Astrocyte (in vitro differentiated cells and primary cell): ENCODE results near the gene SLC35D1. TPM values are rescaled to one million over a fixed set of nuclear protein-coding genes. Genes with fewer than 3 reads are reported as not detected.
"Not testable (repeated sequence)": the region's sequence is repeated elsewhere in the genome, so short reads cannot be mapped to it uniquely, and the experiment has no call there.

Source experiments
- DNase-seq: peaks from one replicate; pipeline ENCODE4 v3.0.0-alpha.2; 2010; ENCODE audit warnings: low read depth
- FAIRE-seq: peaks from 2 replicates; lab custom pipeline; 2011; peaks lifted over from hg19 to GRCh38; lab: Jason Lieb, UNC
- H2AFZ ChIP-seq: 2 replicates; pipeline ENCODE4 v1.6.0; 2012; ENCODE audit warnings: low read depth, low read length, inconsistent platforms
- H3K27ac ChIP-seq: 2 replicates; pipeline ENCODE4 v1.5.1; 2011; ENCODE audit warnings: low read depth, low read length, inconsistent platforms
- H3K27me3 ChIP-seq: 2 replicates; pipeline ENCODE4 v1.6.0; 2011; ENCODE audit warnings: low read length, inconsistent platforms; ENCODE audit not compliant: insufficient read depth
- H3K36me3 ChIP-seq: 2 replicates; pipeline ENCODE4 v1.5.1; 2011; ENCODE audit warnings: low read length, inconsistent platforms; ENCODE audit not compliant: insufficient read depth
- H3K4me1 ChIP-seq: 2 replicates; pipeline ENCODE4 v1.5.1; 2011; ENCODE audit warnings: low read length, inconsistent platforms; ENCODE audit not compliant: insufficient read depth
- H3K4me2 ChIP-seq: 2 replicates; pipeline ENCODE4 v1.6.0; 2012; ENCODE audit warnings: low read length, inconsistent platforms
- H3K4me3 ChIP-seq: 2 replicates; pipeline ENCODE4 v1.5.1; 2011; ENCODE audit warnings: low read depth, mild to moderate bottlenecking, low read length, inconsistent platforms; ENCODE audit not compliant: insufficient read depth
- H3K79me2 ChIP-seq: 2 replicates; pipeline ENCODE4 v1.6.0; 2012; ENCODE audit warnings: mild to moderate bottlenecking, low read length, inconsistent platforms; ENCODE audit not compliant: insufficient read depth
- H3K9ac ChIP-seq: 2 replicates; pipeline ENCODE4 v1.6.0; 2012; ENCODE audit warnings: mild to moderate bottlenecking, low read length, inconsistent platforms
- H3K9me3 ChIP-seq: 2 replicates; pipeline ENCODE4 v1.5.1; 2012; ENCODE audit warnings: low read depth, mild to moderate bottlenecking, low read length, inconsistent platforms; ENCODE audit not compliant: insufficient read depth
- H4K20me1 ChIP-seq: 2 replicates; pipeline ENCODE4 v1.6.0; 2012; ENCODE audit warnings: low read length, inconsistent platforms; ENCODE audit not compliant: insufficient read depth
- H3K27ac Mint-ChIP-seq: one replicate; pipeline ENCODE4 v1.8.0; 2021; ENCODE audit warnings: mild to moderate bottlenecking, mixed read lengths; ENCODE audit not compliant: unreplicated experiment
- H3K27me3 Mint-ChIP-seq: one replicate; pipeline ENCODE4 v1.8.0; 2021; ENCODE audit warnings: low read depth, mixed read lengths; ENCODE audit not compliant: unreplicated experiment
- H3K36me3 Mint-ChIP-seq: one replicate; pipeline ENCODE4 v1.8.0; 2021; ENCODE audit warnings: low read depth, mixed read lengths; ENCODE audit not compliant: unreplicated experiment
- H3K4me1 Mint-ChIP-seq: one replicate; pipeline ENCODE4 v1.8.0; 2021; ENCODE audit warnings: low read depth, mixed read lengths; ENCODE audit not compliant: unreplicated experiment
- H3K4me3 Mint-ChIP-seq: one replicate; pipeline ENCODE4 v1.8.0; 2021; ENCODE audit warnings: mild to moderate bottlenecking, moderate library complexity, mixed read lengths; ENCODE audit not compliant: unreplicated experiment
- H3K9me3 Mint-ChIP-seq: one replicate; pipeline ENCODE4 v1.8.0; 2021; ENCODE audit warnings: mild to moderate bottlenecking, mixed read lengths; ENCODE audit not compliant: unreplicated experiment
- CTCF ChIP-seq: IDR thresholded peaks from 2 replicates; pipeline ENCODE4 v1.5.1; 2011; ENCODE audit warnings: low read depth, mild to moderate bottlenecking, inconsistent platforms, low read length, moderate library complexity; ENCODE audit not compliant: insufficient read depth
- EZH2 ChIP-seq: IDR thresholded peaks from 2 replicates; pipeline ENCODE4 v1.6.1; 2012; ENCODE audit warnings: mild to moderate bottlenecking, low read length, inconsistent platforms; ENCODE audit not compliant: insufficient read depth
- total RNA-seq: library from RNA; stranded (reverse); gene quantifications from 2 replicates; pipeline ENCODE4 v1.2.1, GENCODE V29; 2021

SLC35D1 gene
- total RNA-seq, 1 donor from 2014 or later = 12.7 TPM

- no peaks in the 10 kb centered on the region for H3K4me1 Mint-ChIP-seq
- no peak for TF ChIP-seq EZH2
- no peak for TF ChIP-seq CTCF
- no peak overlapping the region for H3K27ac Mint-ChIP-seq
- Histone ChIP-seq H4K20me1 (no peaks in the 10 kb centered on the region), H3K4me1 (no peaks in the 10 kb centered on the region), H3K79me2 (no peaks in the 10 kb centered on the region), H3K36me3 (no peaks in the 10 kb centered on the region), H3K9me3 (peaks cover 1% of the 10 kb centered on the region), H3K9ac (no peak overlapping the region), H2AFZ (no peak overlapping the region), H3K4me2 (no peak overlapping the region), H3K4me3 (no peak overlapping the region), H3K27me3 (no peaks in the 10 kb centered on the region), H3K27ac (no peak overlapping the region)
- DNase-seq (no peak), FAIRE-seq (peak; percentile 70)
- H3K27me3 Mint-ChIP-seq = peaks cover 1% of the 10 kb centered on the region
- H3K36me3 Mint-ChIP-seq = no peaks in the 10 kb centered on the region
- H3K4me3 Mint-ChIP-seq = no peak overlapping the region
- peaks cover 7% of the 10 kb centered on the region for H3K9me3 Mint-ChIP-seq
Observed at GRCh38 chr1:67072749-67073148, 18.8 kb upstream of the SLC35D1 start.

- not testable (repeated sequence) for FAIRE-seq
Observed at GRCh38 chr1:67067655-67068054, 13.7 kb upstream of the SLC35D1 start.

GRCh38 chr1:67062412-67062811 is 8.5 kb upstream of the SLC35D1 start:
- Histone ChIP-seq H2AFZ (no peak overlapping the region), H3K27ac (no peak overlapping the region), H3K4me2 (no peak overlapping the region), H3K79me2 (no peaks in the 10 kb centered on the region), H3K27me3 (no peaks in the 10 kb centered on the region), H3K4me3 (no peak overlapping the region), H3K9ac (no peak overlapping the region), H3K4me1 (peaks cover 18% of the 10 kb centered on the region), H3K36me3 (no peaks in the 10 kb centered on the region), H3K9me3 (no peaks in the 10 kb centered on the region), H4K20me1 (no peaks in the 10 kb centered on the region)
- Mint-ChIP-seq H3K4me1 (peaks cover 31% of the 10 kb centered on the region), H3K27me3 (no peaks in the 10 kb centered on the region), H3K4me3 (no peak overlapping the region), H3K9me3 (peaks cover 5% of the 10 kb centered on the region), H3K36me3 (peaks cover 3% of the 10 kb centered on the region), H3K27ac (no peak overlapping the region)
- no peak for TF ChIP-seq EZH2
- TF ChIP-seq CTCF = no peak
- DNase-seq (no peak), FAIRE-seq (no peak)

More at GRCh38 chr1:67067655-67068054, 13.7 kb upstream of the SLC35D1 start:
- H3K79me2 ChIP-seq, DNase-seq, H3K4me1 Mint-ChIP-seq, H3K9ac ChIP-seq, H3K27ac ChIP-seq, H3K27ac Mint-ChIP-seq, H3K4me3 ChIP-seq, H3K36me3 Mint-ChIP-seq, H4K20me1 ChIP-seq, H3K4me1 ChIP-seq, H3K27me3 Mint-ChIP-seq, H3K27me3 ChIP-seq, H3K9me3 ChIP-seq, H3K4me2 ChIP-seq, H3K4me3 Mint-ChIP-seq, H2AFZ ChIP-seq, H3K36me3 ChIP-seq: not testable (repeated sequence)
- peaks cover 16% of the 10 kb centered on the region for H3K9me3 Mint-ChIP-seq
